DMS79 treated with DMSO at 0.1 percent for 48 hours (cell line): ENCODE measurements around the gene CBX8.
A peak's percentile ranks its signal among the peaks of the same experiment; 100 is the strongest.

Source experiments
- DNase-seq: peaks from one replicate; lab custom pipeline; 2025; lab: John Stamatoyannopoulos, UW

The CBX8 gene

DNA sequence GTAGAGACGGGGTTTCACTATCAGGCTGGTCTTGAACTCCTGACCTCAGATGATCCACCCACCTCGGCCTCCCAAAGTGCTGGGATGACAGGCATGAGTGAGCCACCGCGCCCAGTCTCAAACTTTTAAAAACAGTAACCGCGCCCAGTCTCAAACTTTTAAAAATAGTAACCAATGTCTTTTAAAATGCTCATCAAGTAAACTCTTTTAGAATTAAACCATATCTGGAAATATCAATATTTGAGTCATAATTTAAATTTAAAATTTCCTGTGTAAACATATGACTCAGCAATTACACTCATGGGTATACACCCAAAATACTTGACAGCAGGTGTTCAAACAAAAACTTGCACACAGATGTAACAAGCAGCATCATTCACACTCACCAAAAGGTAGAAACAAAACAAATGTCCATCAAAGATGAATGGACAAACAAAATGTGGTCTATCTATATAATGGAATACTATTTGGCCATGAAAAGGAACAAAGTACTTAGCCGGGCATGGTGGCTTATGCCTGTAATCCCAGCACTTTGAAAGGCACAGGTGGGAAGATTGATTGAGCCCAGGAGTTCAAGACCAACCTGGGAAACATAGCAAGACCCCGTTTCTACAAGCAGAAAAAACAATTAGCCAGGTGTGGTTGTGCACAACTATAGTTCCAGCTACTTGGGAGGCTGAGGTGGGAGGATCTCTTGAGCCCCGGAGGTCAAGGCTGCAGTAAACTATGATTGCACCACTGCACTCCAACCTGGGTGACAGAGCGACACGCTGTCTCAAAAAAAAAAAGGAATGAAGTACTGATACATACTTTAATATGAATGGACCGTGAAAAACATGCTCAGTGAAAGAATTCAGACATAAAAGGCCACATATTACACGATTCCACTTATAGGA is 46.0 kb downstream of the CBX8 start:
- no peak for DNase-seq

GRCh38 chr17:79749958-79750357 is 46.9 kb downstream of the CBX8 start:
- DNase-seq: no peak

- DNase-seq: no peak
These were observed 47.6 kb downstream of the CBX8 start for GRCh38 chr17:79749156-79749815.

DNA sequence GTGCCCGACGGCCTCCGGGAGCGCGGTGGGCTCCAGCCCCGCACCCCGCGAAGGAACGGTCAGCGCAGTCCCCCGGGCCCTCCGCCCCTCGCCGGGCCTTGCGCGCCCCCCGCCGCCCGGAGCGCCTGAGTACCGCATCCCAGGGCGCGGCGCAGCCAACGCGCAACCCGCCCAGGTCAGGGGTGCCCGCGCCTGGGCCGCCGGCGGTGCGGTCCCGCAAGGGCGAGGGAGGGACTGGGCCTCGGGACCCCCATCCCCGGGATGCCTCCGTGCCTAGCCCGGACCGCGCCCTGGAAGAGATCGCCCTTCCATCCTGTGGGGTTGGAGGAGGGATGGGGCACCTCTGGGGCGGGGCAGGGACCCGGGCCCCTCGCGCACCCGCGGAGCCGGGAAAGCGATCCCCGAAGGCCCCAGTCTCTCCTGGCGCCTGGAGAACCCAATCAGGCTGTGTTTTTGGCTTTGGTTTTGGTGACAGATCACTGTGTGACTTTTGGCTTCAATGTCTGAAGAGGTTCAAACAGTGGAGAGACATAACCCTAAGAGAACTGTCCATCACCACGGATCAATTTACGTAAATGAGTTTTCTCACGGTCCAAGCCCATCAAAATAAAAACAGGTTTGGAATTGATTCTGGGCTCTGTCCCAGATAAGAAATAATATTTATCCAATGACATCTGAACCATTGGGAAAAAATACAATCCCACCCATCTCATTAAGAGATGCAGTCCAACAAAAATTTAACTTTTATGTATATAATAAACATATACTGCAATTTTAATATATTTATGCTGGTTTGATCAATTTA is 48.4 kb downstream of the CBX8 start:
- no peak for DNase-seq

- peak; percentile 14 for DNase-seq
These were observed 49.2 kb downstream of the CBX8 start for GRCh38 chr17:79747508-79748294.

DNA sequence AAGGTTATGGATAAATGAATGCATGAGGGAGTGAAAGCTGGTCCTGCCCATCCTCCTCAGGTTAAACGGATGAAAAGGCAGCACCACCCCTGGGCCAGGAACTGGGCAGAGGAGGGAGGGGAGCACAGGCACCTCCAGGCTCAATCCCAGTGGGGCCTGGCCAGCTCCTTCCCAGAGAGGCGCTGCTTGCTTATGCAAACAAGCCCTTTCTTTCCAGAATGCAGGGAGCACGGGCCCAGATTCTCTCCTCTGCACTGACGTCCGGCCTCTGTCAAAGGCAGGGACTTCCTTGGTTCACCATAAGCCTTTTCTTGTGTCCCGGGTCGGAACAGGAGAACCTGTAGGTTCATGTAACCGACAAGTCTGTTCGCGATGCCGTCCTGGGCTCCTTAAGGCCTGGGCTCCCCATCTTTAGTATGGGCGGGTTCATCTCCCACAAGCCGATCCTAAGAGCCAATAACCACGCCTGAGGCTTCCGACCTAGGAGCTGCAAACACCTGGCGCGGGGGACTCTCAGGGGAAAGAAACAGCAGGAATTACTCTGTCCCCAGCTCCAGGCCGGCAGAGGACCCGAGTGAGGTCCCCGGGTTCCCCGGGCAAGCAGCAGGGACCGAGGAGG is 49.9 kb downstream of the CBX8 start:
- no peak for DNase-seq

DNA sequence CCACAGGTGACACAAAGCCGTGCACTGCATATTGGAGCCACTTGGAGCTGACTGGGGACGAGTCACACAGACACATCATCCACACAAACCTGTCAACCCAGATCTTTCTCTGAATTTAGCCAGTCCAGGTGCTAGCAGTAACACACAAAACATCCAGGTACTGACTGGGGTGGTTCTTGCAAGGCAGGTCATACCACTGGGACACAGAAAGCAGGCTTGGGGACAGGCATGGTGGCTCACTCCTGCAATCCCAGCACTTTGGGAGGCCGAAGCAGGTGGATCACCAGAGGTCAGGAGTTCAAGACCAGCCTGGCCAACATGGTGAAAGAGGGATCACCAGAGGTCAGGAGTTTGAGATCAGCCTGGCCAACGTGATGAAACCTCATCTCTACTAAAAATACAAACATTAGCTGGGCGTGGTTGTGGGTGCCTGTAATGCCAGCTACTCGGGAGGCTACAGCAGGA is 51.2 kb downstream of the CBX8 start:
- no peak for DNase-seq

GRCh38 chr17:79743614-79744013 is 53.3 kb downstream of the CBX8 start:
- no peak for DNase-seq

DNA sequence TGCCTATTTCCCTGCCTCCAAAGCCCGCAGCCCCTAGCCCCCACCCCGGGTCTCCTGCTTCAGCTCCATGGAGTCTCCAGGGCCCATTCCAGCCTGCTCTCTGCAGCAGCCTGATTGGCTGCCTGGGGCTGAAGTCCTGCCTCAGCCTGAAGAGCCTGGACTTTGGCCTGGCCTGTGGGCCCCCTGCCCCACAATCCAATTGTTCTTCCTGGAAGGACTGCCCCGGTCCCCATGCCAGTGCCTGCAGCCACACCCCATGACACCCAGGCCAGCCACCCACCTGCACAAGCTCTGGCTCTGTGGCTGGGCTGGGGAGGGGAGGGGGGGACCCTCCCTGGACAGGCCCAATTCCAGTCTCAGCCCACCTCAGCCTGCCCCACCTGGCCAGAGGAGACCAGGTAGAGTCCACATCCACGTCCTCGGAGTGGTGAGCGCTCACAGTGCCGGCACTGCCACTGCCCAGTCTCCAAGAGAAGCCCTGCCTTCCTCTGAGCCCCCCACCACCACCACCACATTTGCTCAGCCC is 53.9 kb downstream of the CBX8 start:
- DNase-seq: no peak

- no peak for DNase-seq
These were observed 54.3 kb downstream of the CBX8 start for GRCh38 chr17:79742589-79742918.
